K562 (cell line): ENCODE measurements around the gene P2RX5. TPM values are rescaled to one million over a fixed set of nuclear protein-coding genes. Genes with fewer than 3 reads are reported as not detected.

Source experiments
- CBX2 ChIP-seq: fragments of 200-600 bp; sonication (generic); IDR thresholded peaks from one replicate; pipeline ENCODE4 v1.6.1; 2012; ENCODE audit warnings: mild to moderate bottlenecking, low read length, inconsistent platforms; ENCODE audit not compliant: insufficient read depth, poor library complexity, severe bottlenecking
- CREM ChIP-seq: IDR thresholded peaks from 2 replicates; pipeline ENCODE4 v1.6.1; 2014; ENCODE audit warnings: antibody characterized with exemption, low read depth
- CXXC5 ChIP-seq: fragments of 250-450 bp; sonication (Bioruptor Pico); IDR thresholded peaks from 2 replicates; pipeline ENCODE4 v1.8.0; 2022; ENCODE audit warnings: inconsistent platforms, mild to moderate bottlenecking, moderate library complexity
- MAX ChIP-seq: sonication (generic); formaldehyde crosslinking; IDR thresholded peaks from 2 replicates; pipeline ENCODE4 v1.9.0; 2022; ENCODE audit warnings: mild to moderate bottlenecking, missing genetic modification reagents
- MED1 ChIP-seq: sonication (generic); formaldehyde crosslinking; IDR thresholded peaks from 2 replicates; pipeline ENCODE4 v1.8.1; 2023; ENCODE audit warnings: missing genetic modification reagents, borderline replicate concordance
- NCOA1 ChIP-seq: fragments of 450-650 bp; IDR thresholded peaks from 2 replicates; pipeline ENCODE4 v1.6.1; 2016; ENCODE audit warnings: low read depth
- PHF20 ChIP-seq: fragments of 450-650 bp; IDR thresholded peaks from 2 replicates; pipeline ENCODE4 v1.6.1; 2018; ENCODE audit not compliant: partially characterized antibody
- SMAD4 ChIP-seq: fragments of 250-450 bp; sonication (Bioruptor Pico); conservative IDR thresholded peaks from 2 replicates; pipeline ENCODE4 v1.8.0; 2021; ENCODE audit warnings: inconsistent platforms, mild to moderate bottlenecking, moderate library complexity
- SP1 ChIP-seq: sonication (generic); formaldehyde crosslinking; IDR thresholded peaks from 2 replicates; pipeline ENCODE4 v1.8.1; 2022; ENCODE audit warnings: mild to moderate bottlenecking, missing genetic modification reagents
- TFAM ChIP-seq: fragments of 250-450 bp; sonication (Bioruptor Pico); conservative IDR thresholded peaks from 2 replicates; pipeline ENCODE4 v1.5.0; 2021; ENCODE audit warnings: mild to moderate bottlenecking, moderate library complexity
- TFAP4 ChIP-seq: sonication (generic); formaldehyde crosslinking; IDR thresholded peaks from 2 replicates; pipeline ENCODE4 v1.8.0; 2022; ENCODE audit warnings: missing genetic modification reagents, mild to moderate bottlenecking, moderate library complexity, borderline replicate concordance
- ZNF175 ChIP-seq: fragments of 200-800 bp; sonication (Bioruptor generic); IDR thresholded peaks from 2 replicates; pipeline ENCODE4 v1.6.1; 2016; ENCODE audit warnings: low read depth, mild to moderate bottlenecking, missing genetic modification characterization, missing compliant biosample characterization
- ZNF699 ChIP-seq: fragments of 250-450 bp; sonication (Bioruptor Pico); IDR thresholded peaks from 2 replicates; pipeline ENCODE4 v1.8.0; 2021; ENCODE audit warnings: mild to moderate bottlenecking, moderate library complexity; ENCODE audit not compliant: insufficient replicate concordance
- polyA plus RNA-seq, 8 experiments: library from polyadenylated mRNA; depleted of rRNA in 4 of 8; stranded (reverse) in 5 of 8; unstranded in 3 of 8; fragments of >200 nt; fragmentation: Nextera tagmentation in 2 of 8; fragmentation: Illumina TruSeq in 1 of 8; extraction: Ambion mirVana in 2 of 8; extraction: Trizol in 1 of 8; gene quantifications; 2 replicates each; pipeline versions ENCODE4 v1.2.1 to v1.2.3, GENCODE V29; 2011 to 2014; ENCODE audit warnings: inconsistent platforms in 1 of 8, missing spikeins in 1 of 8
- total RNA-seq, 7 experiments: library from RNA; depleted of rRNA in 6 of 7; stranded (reverse); fragments of >200 nt in 6 of 7; fragmentation: Illumina TruSeq in 2 of 7; extraction: Trizol in 2 of 7; gene quantifications; 2 replicates each; pipeline versions ENCODE4 v1.2.1 to v1.2.3, GENCODE V29; 2011 to 2021; ENCODE audit warnings: low replicate concordance in 1 of 7
- TF ChIP-seq, protein P1 (sequence below): fragments of 250-450 bp; sonication (Bioruptor Pico); IDR thresholded peaks from 2 replicates; pipeline ENCODE4 v1.8.0; 2021; ENCODE audit warnings: moderate library complexity, mild to moderate bottlenecking, inconsistent platforms
- TF ChIP-seq, protein P2 (sequence below): fragments of 450-650 bp; IDR thresholded peaks from 2 replicates; pipeline ENCODE4 v1.6.1; 2016
- TF ChIP-seq, protein P3 (sequence below): fragments of 450-650 bp; conservative IDR thresholded peaks from 2 replicates; pipeline ENCODE4 v1.6.1; 2016; ENCODE audit warnings: missing genetic modification characterization, low read depth, mild to moderate bottlenecking, missing compliant biosample characterization, moderate library complexity
- TF ChIP-seq, protein P4 (sequence below), 2 experiments: fragments of 450-650 bp; IDR thresholded peaks; 2 replicates each; pipeline ENCODE4 v1.6.1; 2018; ENCODE audit warnings: mild to moderate bottlenecking in 2 of 2, low read depth in 1 of 2; ENCODE audit not compliant: partially characterized antibody in 2 of 2

P2RX5 gene
- total and polyA plus RNA-seq, 9 of the 15 experiments (the other 6 are each of a cell fraction or from before 2014, with no cell fraction given) = 0.31 to 4.0 (median 1.3) TPM

DNA sequence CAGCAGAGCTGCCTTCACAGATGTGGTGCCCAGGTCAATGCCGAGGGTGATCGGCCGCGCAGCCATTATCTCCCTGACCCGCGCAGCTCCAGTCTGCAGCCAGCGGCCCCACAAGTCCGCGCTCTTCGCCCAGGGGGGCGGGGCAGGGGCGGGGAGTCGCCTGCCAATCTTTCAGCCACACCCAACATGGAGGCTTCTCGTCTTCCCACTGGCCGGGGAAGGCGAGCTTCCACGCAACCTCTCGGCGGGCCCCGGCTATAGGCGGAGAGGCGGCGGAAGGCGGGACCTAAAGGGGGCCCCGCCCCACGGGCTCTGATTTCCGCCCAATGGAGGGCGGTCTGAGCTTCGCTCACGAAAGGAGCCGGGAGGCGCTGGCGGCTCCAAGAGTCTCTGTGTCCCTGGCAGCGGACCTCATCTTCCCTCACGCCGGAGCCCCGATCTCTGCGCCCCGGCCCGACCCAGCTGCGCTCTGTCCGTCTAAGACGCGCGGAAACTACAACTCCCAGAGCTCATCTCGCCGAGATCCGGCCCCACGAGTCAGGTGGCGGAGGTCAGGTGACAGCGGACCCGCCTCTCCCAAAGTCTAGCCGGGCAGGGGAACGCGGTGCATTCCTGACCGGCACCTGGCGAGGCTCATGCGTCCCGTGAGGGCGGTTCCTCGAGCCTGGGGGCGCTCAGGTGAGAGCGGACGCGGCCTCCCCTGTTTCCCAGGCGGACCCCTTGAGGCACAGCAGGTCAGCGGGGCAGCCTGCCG, 59.6 kb downstream of the P2RX5 start, which contains the start of the genes CTNS and SHPK (continued):
- TF ChIP-seq MED1 (CRISPR knock-in tag) = no peak
- peak; percentile 52 for TF ChIP-seq SMAD4
- no peak for TF ChIP-seq NCOA1
- peak; percentile 95 for TF ChIP-seq TFAP4
- TF ChIP-seq ZNF699 = no peak
- peak; percentile 35; the same call in 1 of the 2 replicates for TF ChIP-seq CREM
- no peak for TF ChIP-seq TFAM (CRISPR knock-in tag)
- TF ChIP-seq, protein P1, sequence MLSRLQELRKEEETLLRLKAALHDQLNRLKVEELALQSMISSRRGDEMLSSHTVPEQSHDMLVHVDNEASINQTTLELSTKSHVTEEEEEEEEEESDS = no peak
- TF ChIP-seq, protein P2, sequence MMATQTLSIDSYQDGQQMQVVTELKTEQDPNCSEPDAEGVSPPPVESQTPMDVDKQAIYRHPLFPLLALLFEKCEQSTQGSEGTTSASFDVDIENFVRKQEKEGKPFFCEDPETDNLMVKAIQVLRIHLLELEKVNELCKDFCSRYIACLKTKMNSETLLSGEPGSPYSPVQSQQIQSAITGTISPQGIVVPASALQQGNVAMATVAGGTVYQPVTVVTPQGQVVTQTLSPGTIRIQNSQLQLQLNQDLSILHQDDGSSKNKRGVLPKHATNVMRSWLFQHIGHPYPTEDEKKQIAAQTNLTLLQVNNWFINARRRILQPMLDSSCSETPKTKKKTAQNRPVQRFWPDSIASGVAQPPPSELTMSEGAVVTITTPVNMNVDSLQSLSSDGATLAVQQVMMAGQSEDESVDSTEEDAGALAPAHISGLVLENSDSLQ = peak; percentile 98
- TF ChIP-seq, protein P3, sequence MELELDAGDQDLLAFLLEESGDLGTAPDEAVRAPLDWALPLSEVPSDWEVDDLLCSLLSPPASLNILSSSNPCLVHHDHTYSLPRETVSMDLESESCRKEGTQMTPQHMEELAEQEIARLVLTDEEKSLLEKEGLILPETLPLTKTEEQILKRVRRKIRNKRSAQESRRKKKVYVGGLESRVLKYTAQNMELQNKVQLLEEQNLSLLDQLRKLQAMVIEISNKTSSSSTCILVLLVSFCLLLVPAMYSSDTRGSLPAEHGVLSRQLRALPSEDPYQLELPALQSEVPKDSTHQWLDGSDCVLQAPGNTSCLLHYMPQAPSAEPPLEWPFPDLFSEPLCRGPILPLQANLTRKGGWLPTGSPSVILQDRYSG (tag) = no peak
- TF ChIP-seq CXXC5 (CRISPR knock-in tag) = peak; percentile 63; the same call in 1 of the 2 replicates
- TF ChIP-seq, protein P4, sequence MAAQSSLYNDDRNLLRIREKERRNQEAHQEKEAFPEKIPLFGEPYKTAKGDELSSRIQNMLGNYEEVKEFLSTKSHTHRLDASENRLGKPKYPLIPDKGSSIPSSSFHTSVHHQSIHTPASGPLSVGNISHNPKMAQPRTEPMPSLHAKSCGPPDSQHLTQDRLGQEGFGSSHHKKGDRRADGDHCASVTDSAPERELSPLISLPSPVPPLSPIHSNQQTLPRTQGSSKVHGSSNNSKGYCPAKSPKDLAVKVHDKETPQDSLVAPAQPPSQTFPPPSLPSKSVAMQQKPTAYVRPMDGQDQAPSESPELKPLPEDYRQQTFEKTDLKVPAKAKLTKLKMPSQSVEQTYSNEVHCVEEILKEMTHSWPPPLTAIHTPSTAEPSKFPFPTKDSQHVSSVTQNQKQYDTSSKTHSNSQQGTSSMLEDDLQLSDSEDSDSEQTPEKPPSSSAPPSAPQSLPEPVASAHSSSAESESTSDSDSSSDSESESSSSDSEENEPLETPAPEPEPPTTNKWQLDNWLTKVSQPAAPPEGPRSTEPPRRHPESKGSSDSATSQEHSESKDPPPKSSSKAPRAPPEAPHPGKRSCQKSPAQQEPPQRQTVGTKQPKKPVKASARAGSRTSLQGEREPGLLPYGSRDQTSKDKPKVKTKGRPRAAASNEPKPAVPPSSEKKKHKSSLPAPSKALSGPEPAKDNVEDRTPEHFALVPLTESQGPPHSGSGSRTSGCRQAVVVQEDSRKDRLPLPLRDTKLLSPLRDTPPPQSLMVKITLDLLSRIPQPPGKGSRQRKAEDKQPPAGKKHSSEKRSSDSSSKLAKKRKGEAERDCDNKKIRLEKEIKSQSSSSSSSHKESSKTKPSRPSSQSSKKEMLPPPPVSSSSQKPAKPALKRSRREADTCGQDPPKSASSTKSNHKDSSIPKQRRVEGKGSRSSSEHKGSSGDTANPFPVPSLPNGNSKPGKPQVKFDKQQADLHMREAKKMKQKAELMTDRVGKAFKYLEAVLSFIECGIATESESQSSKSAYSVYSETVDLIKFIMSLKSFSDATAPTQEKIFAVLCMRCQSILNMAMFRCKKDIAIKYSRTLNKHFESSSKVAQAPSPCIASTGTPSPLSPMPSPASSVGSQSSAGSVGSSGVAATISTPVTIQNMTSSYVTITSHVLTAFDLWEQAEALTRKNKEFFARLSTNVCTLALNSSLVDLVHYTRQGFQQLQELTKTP (IDR thresholded peaks at IDR 0.05; ENCODE audit: low read depth in 1 of 2, partially characterized antibody in 2 of 2) = peak in 1 of 2 experiments; percentile 86
- no peak for TF ChIP-seq ZNF175 (CRISPR knock-in tag)
- TF ChIP-seq SP1 = peak; percentile 79
- TF ChIP-seq MAX (CRISPR knock-in tag) = peak; percentile 61; the same call in 1 of the 2 replicates
- peak; percentile 74 for TF ChIP-seq PHF20
- no peak for TF ChIP-seq CBX2
